Rectal smooth muscle tissue (tissue), 1 donor: ENCODE results near the gene TMEM221.

Experiments used
- H3K27ac ChIP-seq: one replicate; pipeline ENCODE4 v1.7.0; 2013; ENCODE audit warnings: low read depth, low read length, inconsistent platforms
- H3K27me3 ChIP-seq: one replicate; pipeline ENCODE4 v1.7.0; 2013; ENCODE audit warnings: low read length; ENCODE audit not compliant: control insufficient read depth, insufficient read depth
- H3K36me3 ChIP-seq: one replicate; pipeline ENCODE4 v1.7.0; 2013; ENCODE audit warnings: low read length; ENCODE audit not compliant: control insufficient read depth, insufficient read depth
- H3K4me1 ChIP-seq: one replicate; pipeline ENCODE4 v1.7.0; 2013; ENCODE audit warnings: low read length; ENCODE audit not compliant: control insufficient read depth, insufficient read depth
- H3K4me3 ChIP-seq: one replicate; pipeline ENCODE4 v1.7.0; 2013; ENCODE audit warnings: low read length
- H3K9ac ChIP-seq: one replicate; pipeline ENCODE4 v1.7.0; 2013; ENCODE audit warnings: low read length

Gene TMEM221

DNA sequence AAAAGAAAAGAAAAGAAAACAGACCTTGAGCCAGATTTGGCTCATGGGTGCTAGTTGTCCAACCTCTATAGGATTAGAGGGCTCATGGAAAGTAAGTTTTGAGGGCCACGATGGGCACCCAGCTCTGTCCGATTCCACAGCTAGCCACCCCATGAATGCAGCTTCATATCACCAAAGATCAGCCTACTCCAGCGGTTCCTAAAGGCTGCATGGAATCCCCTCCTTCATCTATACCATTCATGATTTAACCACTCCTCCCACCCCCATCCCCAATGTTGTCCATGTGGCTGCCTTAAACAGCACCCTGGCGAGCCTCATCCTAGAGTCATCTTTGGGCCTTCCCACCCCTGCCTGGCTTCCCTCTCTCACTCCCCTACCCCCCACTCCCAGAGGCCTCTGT, 26.5 kb downstream of the TMEM221 start:
- Histone ChIP-seq H3K27ac (no peak overlapping the region), H3K9ac (no peak overlapping the region), H3K27me3 (no peaks in the 10 kb centered on the region), H3K4me3 (no peak overlapping the region), H3K4me1 (peaks cover 6% of the 10 kb centered on the region), H3K36me3 (peaks cover 3% of the 10 kb centered on the region)

DNA sequence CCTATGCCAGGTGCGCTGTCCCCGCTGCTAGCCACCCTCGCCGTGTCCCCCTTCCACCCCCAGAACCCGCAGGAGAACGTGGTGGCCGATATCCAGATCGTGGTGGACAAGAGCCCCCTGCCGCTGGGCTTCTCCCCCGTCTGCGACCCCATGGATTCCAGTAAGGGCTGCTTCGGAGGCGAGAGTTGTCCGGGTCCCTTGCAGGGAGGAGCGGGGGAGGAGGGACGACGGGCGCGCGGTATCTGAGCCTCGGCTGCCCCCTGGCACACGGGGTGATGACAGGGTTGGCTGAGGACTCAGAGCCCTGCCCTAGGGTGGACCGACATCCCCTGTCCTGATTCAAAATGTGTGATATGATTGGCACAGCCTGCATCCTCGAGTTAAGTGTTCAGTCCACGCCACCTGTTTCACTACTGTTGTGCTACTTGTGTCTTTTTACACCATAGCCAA, 28.0 kb downstream of the TMEM221 start:
- Histone ChIP-seq H3K4me1 (peaks cover 6% of the 10 kb centered on the region), H3K27me3 (no peaks in the 10 kb centered on the region), H3K36me3 (peaks cover 3% of the 10 kb centered on the region), H3K27ac (no peak overlapping the region), H3K9ac (peak overlapping the region; percentile 25), H3K4me3 (peak overlapping the region; percentile 70)

DNA sequence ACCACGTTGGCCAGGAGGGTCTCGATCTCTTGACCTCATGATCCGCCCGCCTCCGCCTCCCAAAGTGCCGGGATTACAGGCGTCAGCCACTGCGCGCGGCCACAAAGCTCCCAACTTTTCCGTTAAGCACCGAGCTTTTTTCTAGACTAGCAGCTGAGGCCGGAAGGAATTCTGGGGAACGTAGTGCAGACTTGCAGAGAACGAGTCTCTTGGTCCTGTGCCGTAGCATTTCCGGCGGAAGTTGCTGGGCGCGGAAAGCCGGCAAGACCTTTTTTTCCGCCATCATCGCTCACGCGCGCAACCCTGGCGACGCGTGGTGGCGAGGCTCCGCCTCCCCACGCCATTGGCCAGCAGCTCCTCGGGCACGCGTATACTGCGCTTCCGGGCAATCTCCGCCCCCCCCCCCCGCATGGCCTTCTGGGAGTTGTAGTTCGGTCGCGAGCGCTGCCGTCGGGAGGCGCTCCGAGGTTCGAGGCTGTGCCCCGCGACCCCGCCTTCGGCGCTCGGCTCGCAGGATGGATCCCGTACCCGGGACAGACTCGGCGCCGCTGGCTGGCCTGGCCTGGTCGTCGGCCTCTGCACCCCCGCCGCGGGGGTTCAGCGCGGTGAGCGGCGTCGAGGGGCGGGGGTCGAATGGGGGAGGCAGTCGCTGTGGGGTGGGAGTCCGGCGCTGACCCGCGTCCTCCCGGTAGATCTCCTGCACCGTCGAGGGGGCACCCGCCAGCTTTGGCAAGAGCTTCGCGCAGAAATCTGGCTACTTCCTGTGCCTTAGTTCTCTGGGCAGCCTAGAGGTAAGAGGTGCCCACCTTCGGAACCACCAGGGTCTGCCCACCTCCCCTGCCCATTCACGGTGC, 28.6 kb downstream of the TMEM221 start, which contains the start of gene MVB12A:
MVB12A (plus strand) TSS at position 427 of the 854 bp plus-strand sequence; CDS start at position 516, 89 bp downstream.
- peaks cover 6% of the 10 kb centered on the region for H3K4me1 ChIP-seq
- peaks cover 3% of the 10 kb centered on the region for H3K36me3 ChIP-seq
- peak within 1 kb of the TSS; percentile 25 for H3K9ac ChIP-seq
- peak within 1 kb of the TSS; percentile 75 for H3K27ac ChIP-seq
- H3K4me3 ChIP-seq, result peak within 1 kb of the TSS; percentile 74
- no peaks in the 10 kb centered on the region for H3K27me3 ChIP-seq

DNA sequence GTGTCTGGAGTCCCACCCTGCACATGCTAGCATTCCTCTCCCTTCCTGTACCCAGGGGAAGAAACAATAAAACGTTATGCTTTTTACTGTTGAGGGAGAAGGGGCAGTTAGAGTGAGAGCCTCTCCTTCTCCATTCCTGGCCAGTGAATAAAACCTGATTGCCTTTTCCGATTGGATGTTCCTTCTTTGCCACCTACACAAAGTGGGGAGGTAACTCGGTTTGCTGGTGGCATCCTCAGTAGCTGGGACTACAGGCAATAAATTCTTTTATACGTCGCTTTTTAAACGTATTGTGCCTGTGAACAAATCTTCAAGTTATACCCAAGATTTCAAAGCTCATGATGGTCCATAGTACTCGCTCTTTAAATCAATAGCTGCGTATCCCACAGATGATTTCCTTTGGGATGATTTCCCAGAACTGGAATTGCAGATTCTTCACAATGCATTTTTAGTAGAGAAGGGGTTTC, 29.3 kb downstream of the TMEM221 start:
- H3K9ac ChIP-seq, result no peak overlapping the region
- peak overlapping the region; percentile 74 for H3K4me3 ChIP-seq
- peak overlapping the region; percentile 75 for H3K27ac ChIP-seq
- H3K4me1 ChIP-seq, result peaks cover 6% of the 10 kb centered on the region
- peaks cover 3% of the 10 kb centered on the region for H3K36me3 ChIP-seq
- no peaks in the 10 kb centered on the region for H3K27me3 ChIP-seq

- H3K36me3 ChIP-seq, result peaks cover 3% of the 10 kb centered on the region
- H3K4me1 ChIP-seq, result peaks cover 6% of the 10 kb centered on the region
- H3K27me3 ChIP-seq, result no peaks in the 10 kb centered on the region
- no peak overlapping the region for H3K4me3 ChIP-seq
- no peak overlapping the region for H3K9ac ChIP-seq
- no peak overlapping the region for H3K27ac ChIP-seq
These were observed 29.8 kb downstream of the TMEM221 start for GRCh38 chr19:17418710-17419109.

- Histone ChIP-seq H3K4me1 (peaks cover 9% of the 10 kb centered on the region), H3K4me3 (no peak overlapping the region), H3K9ac (no peak overlapping the region), H3K27me3 (no peaks in the 10 kb centered on the region), H3K27ac (no peak overlapping the region), H3K36me3 (no peaks in the 10 kb centered on the region)
These were observed 33.3 kb downstream of the TMEM221 start for GRCh38 chr19:17415121-17415520.

DNA sequence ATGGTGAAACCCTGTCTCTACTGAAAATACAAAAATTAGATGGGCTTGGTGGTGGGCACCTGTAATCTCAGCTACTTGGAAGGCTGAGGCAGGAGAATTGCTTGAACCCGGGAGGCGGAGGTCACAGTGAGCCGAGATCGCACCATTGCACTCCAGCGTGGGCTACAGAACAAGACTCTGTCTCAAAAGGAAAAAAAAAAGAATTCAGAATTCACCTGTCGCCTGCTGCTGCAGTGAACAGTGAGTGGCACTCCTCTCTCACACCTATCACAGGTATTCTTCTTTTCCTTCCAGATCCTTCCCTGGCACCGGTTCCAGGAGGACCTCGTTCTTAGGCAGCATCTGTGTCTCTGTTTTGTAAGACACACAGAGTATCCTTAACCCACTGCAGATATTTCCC, 34.4 kb downstream of the TMEM221 start:
- H3K36me3 ChIP-seq, result no peaks in the 10 kb centered on the region
- no peak overlapping the region for H3K27ac ChIP-seq
- H3K9ac ChIP-seq, result no peak overlapping the region
- no peaks in the 10 kb centered on the region for H3K27me3 ChIP-seq
- H3K4me1 ChIP-seq, result peaks cover 5% of the 10 kb centered on the region
- H3K4me3 ChIP-seq, result no peak overlapping the region

GRCh38 chr19:17411801-17412200, 36.7 kb downstream of the TMEM221 start:
- H3K4me1 ChIP-seq, result peaks cover 3% of the 10 kb centered on the region
- H3K36me3 ChIP-seq, result no peaks in the 10 kb centered on the region
- H3K9ac ChIP-seq, result no peak overlapping the region
- no peaks in the 10 kb centered on the region for H3K27me3 ChIP-seq
- H3K27ac ChIP-seq, result no peak overlapping the region
- H3K4me3 ChIP-seq, result no peak overlapping the region

- no peak overlapping the region for H3K27ac ChIP-seq
- no peaks in the 10 kb centered on the region for H3K27me3 ChIP-seq
- no peaks in the 10 kb centered on the region for H3K36me3 ChIP-seq
- no peak overlapping the region for H3K9ac ChIP-seq
- no peak overlapping the region for H3K4me3 ChIP-seq
- H3K4me1 ChIP-seq, result peaks cover 3% of the 10 kb centered on the region
These were observed 38.5 kb downstream of the TMEM221 start for GRCh38 chr19:17409990-17410389.

DNA sequence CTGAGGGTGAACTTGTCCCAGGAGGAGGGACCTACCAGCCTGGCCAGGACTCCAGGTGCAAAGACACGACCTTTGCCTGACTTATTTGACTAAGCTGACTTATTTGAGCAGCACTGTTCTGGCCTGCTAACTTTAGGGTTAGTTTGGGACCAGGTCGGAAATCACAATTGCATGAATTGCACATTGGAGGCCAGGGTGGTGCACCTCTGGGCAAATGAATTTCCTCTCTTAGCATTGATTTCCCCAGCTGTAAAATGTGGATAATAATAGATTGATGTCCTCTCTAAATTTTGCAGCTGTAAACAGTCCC, 41.6 kb downstream of the TMEM221 start:
- Histone ChIP-seq H3K9ac (no peak overlapping the region), H3K27ac (no peak overlapping the region), H3K4me1 (peaks cover 2% of the 10 kb centered on the region), H3K36me3 (no peaks in the 10 kb centered on the region), H3K27me3 (no peaks in the 10 kb centered on the region), H3K4me3 (peak overlapping the region; percentile 26)

DNA sequence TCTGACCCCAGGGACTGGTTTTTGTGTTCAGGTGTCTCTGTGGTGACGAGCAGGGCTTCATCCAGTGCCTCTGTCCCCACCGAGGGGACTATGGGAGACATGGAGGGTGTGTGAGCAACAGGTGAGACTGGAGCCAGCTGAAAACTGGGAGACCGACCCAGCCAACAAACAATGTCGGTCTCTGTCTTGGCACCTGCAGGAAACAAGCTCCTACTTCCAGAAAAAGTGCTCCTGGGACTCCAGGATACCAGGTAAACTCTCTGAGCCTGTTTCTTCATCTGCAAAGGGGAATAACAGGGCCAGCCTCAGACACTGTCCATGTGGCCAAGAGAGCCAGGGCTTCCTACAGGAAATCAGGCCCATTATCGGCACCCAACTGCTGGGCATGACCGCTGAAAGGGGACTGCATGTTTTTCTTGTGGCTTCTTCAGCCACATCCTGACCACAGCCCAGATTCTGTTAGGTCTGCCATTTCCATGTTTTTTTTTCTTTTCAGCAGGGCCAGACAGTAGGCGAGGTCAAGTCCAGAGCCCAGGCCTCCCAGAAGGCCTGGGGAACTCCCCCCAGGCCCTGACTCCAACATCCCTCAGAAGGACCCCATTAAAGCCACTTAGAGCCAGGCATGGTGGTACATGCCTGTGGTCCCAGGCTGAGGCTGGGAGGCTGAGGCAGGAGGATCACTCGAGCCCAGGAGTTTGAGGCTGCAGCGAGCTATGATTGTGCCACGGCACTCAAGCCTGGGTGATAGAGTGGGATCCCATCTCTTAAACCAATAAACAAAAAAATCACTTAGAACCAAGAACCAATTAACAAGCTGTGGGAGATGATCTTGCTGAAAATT, 42.2 kb downstream of the TMEM221 start:
- Histone ChIP-seq H3K27me3 (no peaks in the 10 kb centered on the region), H3K4me3 (peak overlapping the region; percentile 63), H3K9ac (no peak overlapping the region), H3K27ac (peak overlapping the region; percentile 70), H3K36me3 (no peaks in the 10 kb centered on the region), H3K4me1 (peaks cover 2% of the 10 kb centered on the region)

DNA sequence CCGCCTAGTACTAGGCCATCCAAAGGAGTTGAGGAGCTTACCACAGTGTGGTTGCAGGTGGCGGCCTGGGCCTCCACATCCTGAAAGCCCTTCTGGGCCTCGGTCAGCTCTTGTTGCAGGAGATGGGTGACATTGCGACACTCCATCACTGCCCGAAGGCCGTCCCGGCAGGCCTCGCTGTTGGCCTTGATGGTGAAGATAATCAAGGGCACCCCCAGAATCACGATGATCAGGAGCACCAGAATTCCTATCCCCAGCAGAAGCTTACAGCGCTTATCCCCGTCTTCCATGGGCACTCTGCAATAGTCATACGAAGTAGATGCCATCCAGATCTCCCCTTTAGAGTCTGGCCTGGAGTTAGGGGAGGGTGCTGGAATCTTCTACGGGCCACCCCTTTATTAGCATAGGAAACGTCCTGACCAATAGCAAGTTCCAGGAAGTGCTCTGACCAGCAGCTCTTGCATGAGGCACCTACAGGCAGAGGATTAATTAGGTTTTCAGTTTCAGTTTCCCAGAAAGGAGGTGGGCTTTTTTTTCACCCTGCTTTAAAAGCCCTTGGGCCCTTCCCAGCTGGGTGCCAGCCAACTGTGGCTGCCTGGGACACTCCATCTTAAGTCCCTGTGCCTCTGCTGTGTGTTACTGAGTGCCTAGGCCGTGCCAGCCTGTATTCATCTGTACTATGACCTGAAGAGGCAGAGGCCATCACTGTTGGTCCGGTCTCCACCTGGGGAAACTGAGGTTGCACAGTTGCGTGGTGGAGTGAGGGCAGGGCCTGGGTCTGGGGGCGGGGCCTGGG, 43.0 kb downstream of the TMEM221 start, which contains the start of gene BST2:
BST2 (minus strand) TSS at position 381 of the 796 bp plus-strand sequence; CDS start at position 326, 55 bp downstream.
- Histone ChIP-seq H3K27ac (peak within 1 kb of the TSS; percentile 70), H3K9ac (peak within 1 kb of the TSS; percentile 34), H3K4me1 (peaks cover 2% of the 10 kb centered on the region), H3K27me3 (no peaks in the 10 kb centered on the region), H3K4me3 (peak within 1 kb of the TSS; percentile 69), H3K36me3 (no peaks in the 10 kb centered on the region)
